H1 (cell line): ENCODE measurements around the gene LRRC45. TPM values are rescaled to one million over a fixed set of nuclear protein-coding genes. Genes with fewer than 3 reads are reported as not detected.

ENCODE experiments used
- CTCF ChIA-PET: fragments of 300-600 bp; sonication (Branson Sonifier 250); formaldehyde crosslinking; loops from one replicate; lab custom pipeline; 2021; ENCODE audit not compliant: partially characterized antibody; lab: Charles Lee
- POLR2A ChIA-PET: fragments of 300-600 bp; sonication (Branson Sonifier 250); formaldehyde crosslinking; loops from one replicate; lab custom pipeline; 2021; ENCODE audit warnings: inconsistent platforms; ENCODE audit not compliant: partially characterized antibody; lab: Charles Lee
- DNase-seq, 2 experiments: peaks; one replicate each; pipeline versions ENCODE4 v3.0.0 to v3.0.0-alpha.2; 2010 to 2022; ENCODE audit warnings: low spot score in 2 of 2, low read depth in 1 of 2, mixed read lengths in 1 of 2
- FAIRE-seq: peaks from 2 replicates; lab custom pipeline; 2011; peaks lifted over from hg19 to GRCh38; lab: Jason Lieb, UNC
- H2AFZ ChIP-seq: 2 replicates; pipeline ENCODE4 v1.8.1; 2012; ENCODE audit warnings: low read length, inconsistent platforms
- H2AK5ac ChIP-seq: 2 replicates; pipeline ENCODE4 v1.6.1; 2013; ENCODE audit warnings: low read depth, low read length
- H2BK120ac ChIP-seq: replicated peaks from 2 replicates; pipeline ENCODE3; 2013; ENCODE audit warnings: low read depth, low read length, inconsistent platforms
- H2BK12ac ChIP-seq: 2 replicates; pipeline ENCODE4 v1.6.1; 2013; ENCODE audit warnings: low read depth, low read length
- H2BK15ac ChIP-seq: 2 replicates; pipeline ENCODE4 v1.6.1; 2013; ENCODE audit warnings: low read length
- H2BK20ac ChIP-seq: 2 replicates; pipeline ENCODE4 v1.6.1; 2013; ENCODE audit warnings: low read length
- H2BK5ac ChIP-seq: 2 replicates; pipeline ENCODE4 v1.6.1; 2013; ENCODE audit warnings: low read depth, low read length
- H3K14ac ChIP-seq: 2 replicates; pipeline ENCODE4 v1.6.1; 2013; ENCODE audit warnings: inconsistent platforms; ENCODE audit not compliant: insufficient read length
- H3K18ac ChIP-seq: 2 replicates; pipeline ENCODE4 v1.6.1; 2013; ENCODE audit warnings: low read length; ENCODE audit errors: extremely low read depth
- H3K23ac ChIP-seq: 2 replicates; pipeline ENCODE4 v1.6.1; 2013; ENCODE audit warnings: inconsistent platforms; ENCODE audit not compliant: insufficient read length
- H3K23me2 ChIP-seq: 2 replicates; pipeline ENCODE4 v1.6.1; 2013; ENCODE audit warnings: low read depth, low read length
- H3K27ac ChIP-seq: 2 replicates; pipeline ENCODE4 v1.6.1; 2011; ENCODE audit warnings: low read depth, low read length, inconsistent platforms
- H3K27me3 ChIP-seq, 4 experiments: replicated peaks in 1 of 4; 1 replicate in 1 of 4; 2 replicates in 3 of 4; pipeline versions ENCODE4 v1.6.1 to v1.8.1; 2011 to 2013; ENCODE audit warnings: low read length in 3 of 4, mild to moderate bottlenecking in 3 of 4, inconsistent platforms in 2 of 4, mixed read lengths in 2 of 4, moderate library complexity in 1 of 4; ENCODE audit not compliant: control insufficient read depth in 3 of 4, insufficient read depth in 3 of 4; ENCODE audit errors: extremely low read depth in 1 of 4
- H3K36me3 ChIP-seq, 4 experiments: 2 replicates each; pipeline versions ENCODE4 v1.6.1 to v1.8.1; 2011 to 2013; ENCODE audit warnings: mild to moderate bottlenecking in 4 of 4, low read length in 3 of 4, moderate library complexity in 2 of 4, control low read depth in 1 of 4, inconsistent platforms in 1 of 4; ENCODE audit not compliant: insufficient read depth in 4 of 4, control insufficient read depth in 2 of 4
- H3K4ac ChIP-seq: replicated peaks from 2 replicates; pipeline ENCODE3; 2013; ENCODE audit warnings: low read length, low read depth, mixed read lengths, inconsistent platforms; ENCODE audit not compliant: insufficient read length
- H3K4me1 ChIP-seq, 4 experiments: replicated peaks in 1 of 4; 1 replicate in 1 of 4; 2 replicates in 3 of 4; pipeline versions ENCODE4 v1.6.1 to v1.8.1; 2011 to 2013; ENCODE audit warnings: low read length in 3 of 4, inconsistent platforms in 2 of 4, mixed read lengths in 1 of 4; ENCODE audit not compliant: insufficient read depth in 4 of 4, control insufficient read depth in 3 of 4
- H3K4me2 ChIP-seq, 2 experiments: 2 replicates each; pipeline versions ENCODE4 v1.6.1 to v1.8.1; 2011 to 2013; ENCODE audit warnings: low read depth in 2 of 2, low read length in 2 of 2, control low read depth in 1 of 2, inconsistent platforms in 1 of 2, mild to moderate bottlenecking in 1 of 2; ENCODE audit not compliant: insufficient read depth in 1 of 2
- H3K4me3 ChIP-seq, 4 experiments: fragments of 200-600, 300-600 bp in 1 of 4; sonication (generic), shearing (Covaris generic), sonication (Bioruptor Twin) in 1 of 4; 2 replicates each; pipeline versions ENCODE4 v1.5.1 to v1.8.1; 2011 to 2016; ENCODE audit warnings: low read length in 4 of 4, low read depth in 3 of 4, control low read depth in 2 of 4, inconsistent platforms in 2 of 4, mild to moderate bottlenecking in 2 of 4, mixed read lengths in 1 of 4, moderate library complexity in 1 of 4; ENCODE audit not compliant: insufficient read depth in 2 of 4; ENCODE audit errors: extremely low read depth in 1 of 4
- H3K56ac ChIP-seq: replicated peaks from 2 replicates; pipeline ENCODE3; 2013; ENCODE audit warnings: low read depth, mild to moderate bottlenecking, mixed read lengths, low read length, inconsistent platforms; ENCODE audit not compliant: insufficient read length
- H3K79me1 ChIP-seq: 2 replicates; pipeline ENCODE4 v1.6.1; 2013; ENCODE audit warnings: low read depth, low read length, control low read depth
- H3K79me2 ChIP-seq, 2 experiments: 2 replicates each; pipeline versions ENCODE4 v1.6.1 to v1.8.1; 2012 to 2013; ENCODE audit warnings: low read length in 2 of 2, mild to moderate bottlenecking in 2 of 2, inconsistent platforms in 1 of 2; ENCODE audit not compliant: insufficient read depth in 2 of 2, control insufficient read depth in 1 of 2
- H3K9ac ChIP-seq, 4 experiments: replicated peaks in 1 of 4; 1 replicate in 1 of 4; 2 replicates in 3 of 4; pipeline versions ENCODE4 v1.6.1 to v1.8.1; 2011 to 2013; ENCODE audit warnings: low read depth in 3 of 4, low read length in 3 of 4, control low read depth in 2 of 4, mild to moderate bottlenecking in 2 of 4, moderate library complexity in 2 of 4, inconsistent platforms in 1 of 4; ENCODE audit errors: extremely low read depth in 1 of 4
- H3K9me3 ChIP-seq, 2 experiments: 2 replicates each; pipeline versions ENCODE4 v1.6.1 to v1.8.1; 2012 to 2013; ENCODE audit warnings: mild to moderate bottlenecking in 2 of 2, moderate library complexity in 2 of 2, control low read depth in 1 of 2, inconsistent platforms in 1 of 2, low read depth in 1 of 2, low read length in 1 of 2, mixed read lengths in 1 of 2; ENCODE audit not compliant: insufficient read depth in 2 of 2
- H4K20me1 ChIP-seq, 2 experiments: replicated peaks in 1 of 2; 2 replicates each; pipeline versions ENCODE3 to v1.8.1; 2011 to 2013; ENCODE audit warnings: inconsistent platforms in 2 of 2, low read length in 2 of 2, mild to moderate bottlenecking in 1 of 2; ENCODE audit not compliant: insufficient read depth in 2 of 2, control insufficient read depth in 1 of 2
- H4K5ac ChIP-seq: 2 replicates; pipeline ENCODE4 v1.6.1; 2013; ENCODE audit warnings: low read length, low read depth, mixed read lengths, inconsistent platforms; ENCODE audit not compliant: insufficient read length
- H4K8ac ChIP-seq: 2 replicates; pipeline ENCODE4 v1.8.0; 2013; ENCODE audit warnings: mild to moderate bottlenecking, moderate library complexity, low read length, inconsistent platforms; ENCODE audit not compliant: insufficient read depth; ENCODE audit errors: extremely low read depth
- H4K91ac ChIP-seq: replicated peaks from 2 replicates; pipeline ENCODE3; 2013; ENCODE audit warnings: low read length, mixed read lengths, inconsistent platforms; ENCODE audit not compliant: insufficient read length
- CTBP2 ChIP-seq: IDR thresholded peaks from 2 replicates; pipeline ENCODE4 v1.7.0; 2011; ENCODE audit warnings: borderline replicate concordance, mild to moderate bottlenecking, moderate library complexity, mixed read lengths, low read length; ENCODE audit not compliant: insufficient read depth, insufficient read length
- MAFK ChIP-seq: IDR thresholded peaks from 2 replicates; pipeline ENCODE4 v1.6.1; 2012; ENCODE audit warnings: low read depth, mild to moderate bottlenecking, improper control_type of control experiment, low read length
- RBBP5 ChIP-seq: IDR thresholded peaks from 2 replicates; pipeline ENCODE4 v1.7.1; 2012; ENCODE audit warnings: low read depth, mild to moderate bottlenecking, inconsistent platforms, low read length, moderate library complexity, borderline replicate concordance
- RNF2 ChIP-seq: fragments of 200-900, 300-1000 bp; sonication (generic); IDR thresholded peaks from 2 replicates; pipeline ENCODE4 v1.7.1; 2016; ENCODE audit warnings: borderline replicate concordance, low read depth, mild to moderate bottlenecking, antibody characterized with exemption, low read length; ENCODE audit not compliant: poor library complexity, severe bottlenecking; ENCODE audit errors: missing control alignments
- RXRA ChIP-seq: IDR thresholded peaks from 2 replicates; pipeline ENCODE4 v1.6.1; 2011; ENCODE audit warnings: low read depth, mild to moderate bottlenecking, low read length, moderate library complexity; ENCODE audit not compliant: insufficient read depth
- SIRT6 ChIP-seq: IDR thresholded peaks from one replicate; pipeline ENCODE4 v1.7.1; 2012; ENCODE audit warnings: low read length, inconsistent platforms
- SUZ12 ChIP-seq: fragments of 200-600 bp; sonication (generic); IDR thresholded peaks from 2 replicates; pipeline ENCODE4 v1.6.1; 2012; ENCODE audit warnings: mild to moderate bottlenecking, inconsistent platforms, low read length, moderate library complexity, mixed read lengths
- TBP ChIP-seq: IDR thresholded peaks from 2 replicates; pipeline ENCODE4 v1.6.1; 2011; ENCODE audit warnings: low read depth, low read length, improper control_type of control experiment
- ZNF274 ChIP-seq: IDR thresholded peaks from 2 replicates; pipeline ENCODE4 v1.7.0; 2012; ENCODE audit warnings: low read length, borderline replicate concordance; ENCODE audit errors: extremely low read depth
- WGBS, 2 experiments: shearing (Covaris generic) in 1 of 2; methylation state at CpG; one replicate each; pipeline versions ENCODE4 v1.1.6 to v1.1.7; 2013 to 2015; ENCODE audit warnings: low lambda C conversion rate in 2 of 2, mixed read lengths in 2 of 2, inconsistent platforms in 1 of 2, low coverage in 1 of 2, missing lambda C conversion rate in 1 of 2; ENCODE audit not compliant: insufficient replicate concordance in 2 of 2, insufficient coverage in 1 of 2, insufficient read length in 1 of 2; ENCODE audit errors: extremely low coverage in 1 of 2, missing lambda C conversion rate in 1 of 2; 5-methylcytosine and 5-hydroxymethylcytosine counted together
- polyA plus RNA-seq, 7 experiments: library from polyadenylated mRNA; depleted of rRNA in 3 of 7; stranded (reverse) in 5 of 7; unstranded in 2 of 7; fragments of >200 nt in 5 of 7; fragments of 200-250 nt in 2 of 7; gene quantifications; 1 replicate in 5 of 7; 2 replicates in 1 of 7; 4 replicates in 1 of 7; pipeline versions ENCODE4 v1.2.1 to v1.2.3, GENCODE V29; 2011 to 2013; ENCODE audit warnings: missing spikeins in 2 of 7, mixed read lengths in 2 of 7
- total RNA-seq: library from RNA; stranded (reverse); fragmentation: NEBNext Ultra II Directional; extraction: Animal tissue kit (Norgen Biotek cat#: 25700); gene quantifications from 2 replicates; pipeline ENCODE4 v1.2.1, GENCODE V29; 2021
- TF ChIP-seq, protein P1 (sequence below): IDR thresholded peaks from 2 replicates; pipeline ENCODE4 v1.6.1; 2012; ENCODE audit warnings: inconsistent platforms

The LRRC45 gene
- total and polyA plus RNA-seq, 2 of the 8 experiments (the other 6 are each of a cell fraction or from before 2014, with no cell fraction given), result 11.5 to 29.0 TPM

DNA sequence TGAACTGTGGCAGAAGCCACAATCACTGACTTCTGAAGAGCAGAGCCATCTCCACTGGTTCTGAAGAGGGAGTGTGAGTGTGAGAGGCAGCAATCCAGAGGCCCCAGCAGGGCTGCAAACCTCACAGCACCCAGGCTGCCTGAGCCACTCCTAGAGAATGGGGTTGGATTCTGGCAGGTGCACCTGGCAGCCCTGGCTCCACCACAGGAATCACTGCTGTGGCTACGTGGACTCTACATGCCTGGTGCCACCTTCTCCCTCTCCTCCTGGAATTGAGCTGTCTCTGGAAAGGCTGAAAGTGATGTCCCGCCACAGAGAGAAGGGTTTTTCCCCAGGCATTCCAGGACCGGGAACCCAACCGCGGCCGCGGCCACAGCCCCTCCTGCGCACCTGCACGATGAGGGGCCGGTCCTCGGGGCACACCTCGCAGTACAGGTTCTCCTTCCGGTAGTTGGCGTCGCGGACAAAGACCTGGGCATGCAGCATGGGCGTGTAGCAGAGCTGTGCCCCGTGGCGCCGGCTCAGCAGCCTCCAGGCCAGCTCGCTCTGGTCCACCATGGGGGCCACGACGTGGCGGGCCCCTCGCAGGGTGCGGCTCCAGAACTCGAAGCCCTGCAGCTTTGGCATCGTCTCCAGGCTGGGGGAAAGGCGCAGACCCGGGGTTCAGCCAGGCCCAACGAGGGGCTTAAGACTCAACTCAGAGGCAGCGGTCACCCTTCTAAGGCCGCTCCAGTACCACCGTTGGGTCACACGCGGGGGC is 41.5 kb downstream of the LRRC45 start:
- no peak overlapping the region for H3K14ac ChIP-seq
- H4K5ac ChIP-seq, result no peak overlapping the region
- DNase-seq (no peak), FAIRE-seq (no peak)
- no peak overlapping the region for H3K4ac ChIP-seq
- no peak overlapping the region for H2BK20ac ChIP-seq
- H3K9ac ChIP-seq, result peak overlapping the region; percentile 4 to 93 (median 58); a peak in 6 of 7 replicates
- no peak overlapping the region for H2AFZ ChIP-seq
- no peak overlapping the region for H3K27ac ChIP-seq
- peaks cover 0 to 10% (median 5%) of the 10 kb centered on the region in 4 experiments; a peak in 5 of 7 replicates for H3K4me1 ChIP-seq
- H3K23me2 ChIP-seq, result peaks cover 8% of the 10 kb centered on the region; the same call in 1 of the 2 replicates
- H3K27me3 ChIP-seq, result no peaks in the 10 kb centered on the region
- no peaks in the 10 kb centered on the region for H3K79me2 ChIP-seq
- H3K56ac ChIP-seq, result no peak overlapping the region
- peaks cover 5% of the 10 kb centered on the region; the same call in 1 of the 2 replicates for H3K79me1 ChIP-seq
- CTCF ChIA-PET, result interaction anchor here (0.7 to 4.3 kb wide), 10 partner anchors 9 to 137 kb away, joined by 3 to 21 read pairs (median 3); partner anchors contain the start of gene RAC3
- no peak overlapping the region for H2AK5ac ChIP-seq
- H4K8ac ChIP-seq, result peak overlapping the region; percentile 93; the same call in 1 of the 2 replicates
- H4K20me1 ChIP-seq, result peaks cover 0 to 3% of the 10 kb centered on the region in 2 experiments
- H3K4me3 ChIP-seq, result peak overlapping the region; percentile 53 to 93 (median 77)
- 77% methylated on average over 23 of the region's 36 CpGs; no CpG with 5 or more reads in 1 of the 2 experiments for WGBS, 2 experiments
- no peak overlapping the region for H2BK15ac ChIP-seq
- H3K36me3 ChIP-seq, result peaks cover 8 to 17% (median 14%) of the 10 kb centered on the region in 4 experiments; a peak in 5 of 8 replicates
- H3K4me2 ChIP-seq, result peak overlapping the region; percentile 37 to 79
- no peak overlapping the region for H2BK5ac ChIP-seq
- no peak overlapping the region for H2BK12ac ChIP-seq
- POLR2A ChIA-PET, result interaction anchor here (0.9 to 16.2 kb wide), 20 partner anchors 9 to 138 kb away, joined by 3 to 161 read pairs (median 4); partner anchors contain the start of genes DCXR, GPS1, RAC3 and RFNG
- no peak overlapping the region for H3K18ac ChIP-seq
- H2BK120ac ChIP-seq, result no peak overlapping the region
- no peaks in the 10 kb centered on the region for H3K9me3 ChIP-seq
- no peak overlapping the region for H4K91ac ChIP-seq
- H3K23ac ChIP-seq, result no peak overlapping the region
- TF ChIP-seq SIRT6 (no peak), SUZ12 (no peak), CTBP2 (no peak), RBBP5 (no peak), RXRA (no peak), TBP (no peak), RNF2 (no peak), ZNF274 (no peak), MAFK (no peak)
- TF ChIP-seq, protein P1, sequence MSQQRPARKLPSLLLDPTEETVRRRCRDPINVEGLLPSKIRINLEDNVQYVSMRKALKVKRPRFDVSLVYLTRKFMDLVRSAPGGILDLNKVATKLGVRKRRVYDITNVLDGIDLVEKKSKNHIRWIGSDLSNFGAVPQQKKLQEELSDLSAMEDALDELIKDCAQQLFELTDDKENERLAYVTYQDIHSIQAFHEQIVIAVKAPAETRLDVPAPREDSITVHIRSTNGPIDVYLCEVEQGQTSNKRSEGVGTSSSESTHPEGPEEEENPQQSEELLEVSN, result no peak
